Caki2 (cell line): ENCODE data around the gene PRSS12. TPM values are rescaled to one million over a fixed set of nuclear protein-coding genes. Genes with fewer than 3 reads are reported as not detected.
A peak's percentile ranks its signal among the peaks of the same experiment; 100 is the strongest.
"Not testable (repeated sequence)": the region's sequence is repeated elsewhere in the genome, so short reads cannot be mapped to it uniquely, and the experiment has no call there.

Experiments used
- DNase-seq: peaks from one replicate; pipeline ENCODE4 v3.0.0-alpha.2; 2015; ENCODE audit warnings: low read depth
- in situ Hi-C: cut with HindIII; loops from 2 replicates; pipeline ENCODE4 v1.10.0; 2016; ENCODE audit warnings: low sequenced_read_pairs, low pct_unique_long_range_greater_than_20kb, mixed read lengths
- total RNA-seq: library from RNA; depleted of rRNA; stranded (reverse); fragments of >200 nt; shearing (Covaris generic); gene quantifications from 2 replicates; pipeline ENCODE4 v1.2.3, GENCODE V29; 2014; ENCODE audit warnings: low replicate concordance; rRNA removed

PRSS12 gene
- total RNA-seq = 0.68 TPM in 1 of 2 replicates, not detected in the other

GRCh38 chr4:118352843-118353533 is at the start of gene PRSS12:
Gene PRSS12, minus strand, starts transcription at chr4:118353003. Its CDS starts 283 bp downstream, at chr4:118352720.
- in situ Hi-C loops = no loop called here
- peak; percentile 65 for DNase-seq

GRCh38 chr4:118400356-118400755 is 47.6 kb upstream of the PRSS12 start:
- in situ Hi-C loops = no loop called here

GRCh38 chr4:118399883-118400282 is 47.1 kb upstream of the PRSS12 start:
- in situ Hi-C loops, DNase-seq: not testable (repeated sequence)

More at GRCh38 chr4:118400356-118400755, 47.6 kb upstream of the PRSS12 start:
- no peak for DNase-seq

- in situ Hi-C loops = no loop called here
- DNase-seq = no peak
Measured at GRCh38 chr4:118398226-118399090, 45.7 kb upstream of the PRSS12 start.

- in situ Hi-C loops = no loop called here
- no peak for DNase-seq
Measured at GRCh38 chr4:118397623-118397979, 44.8 kb upstream of the PRSS12 start.

- in situ Hi-C loops = no loop called here
- DNase-seq = no peak
Measured at GRCh38 chr4:118396881-118397622, 44.2 kb upstream of the PRSS12 start.

GRCh38 chr4:118395057-118395644 is 42.3 kb upstream of the PRSS12 start:
- DNase-seq = no peak
- in situ Hi-C loops = no loop called here

GRCh38 chr4:118392509-118392908 is 39.7 kb upstream of the PRSS12 start:
- in situ Hi-C loops, DNase-seq: not testable (repeated sequence)

- no peak for DNase-seq
- in situ Hi-C loops = no loop called here
Measured at GRCh38 chr4:118390121-118390520, 37.3 kb upstream of the PRSS12 start.

- in situ Hi-C loops = no loop called here
- DNase-seq = no peak
Measured at GRCh38 chr4:118389721-118390120, 36.9 kb upstream of the PRSS12 start.

GRCh38 chr4:118388606-118389005 is 35.8 kb upstream of the PRSS12 start:
- in situ Hi-C loops = no loop called here

GRCh38 chr4:118381902-118382301 is 29.1 kb upstream of the PRSS12 start:
- DNase-seq = no peak
- in situ Hi-C loops = no loop called here

More at GRCh38 chr4:118388606-118389005, 35.8 kb upstream of the PRSS12 start:
- no peak for DNase-seq

- DNase-seq = no peak
- in situ Hi-C loops = no loop called here
Measured at GRCh38 chr4:118373614-118374255, 20.9 kb upstream of the PRSS12 start.

GRCh38 chr4:118372251-118372650 is 19.4 kb upstream of the PRSS12 start:
- no peak for DNase-seq

GRCh38 chr4:118369231-118369630 is 16.4 kb upstream of the PRSS12 start:
- in situ Hi-C loops = no loop called here
- DNase-seq = no peak

More at GRCh38 chr4:118372251-118372650, 19.4 kb upstream of the PRSS12 start:
- in situ Hi-C loops = no loop called here

- in situ Hi-C loops = no loop called here
- DNase-seq = no peak
Measured at GRCh38 chr4:118367872-118368271, 15.1 kb upstream of the PRSS12 start.

- in situ Hi-C loops = no loop called here
- DNase-seq = no peak
Measured at GRCh38 chr4:118367361-118367760, 14.6 kb upstream of the PRSS12 start.

- DNase-seq = no peak
- in situ Hi-C loops = no loop called here
Measured at GRCh38 chr4:118363166-118363565, 10.4 kb upstream of the PRSS12 start.
